ENCODE data around the gene TRMT10B.
A peak's percentile ranks its signal among the peaks of the same experiment; 100 is the strongest.

The TRMT10B gene

DNA sequence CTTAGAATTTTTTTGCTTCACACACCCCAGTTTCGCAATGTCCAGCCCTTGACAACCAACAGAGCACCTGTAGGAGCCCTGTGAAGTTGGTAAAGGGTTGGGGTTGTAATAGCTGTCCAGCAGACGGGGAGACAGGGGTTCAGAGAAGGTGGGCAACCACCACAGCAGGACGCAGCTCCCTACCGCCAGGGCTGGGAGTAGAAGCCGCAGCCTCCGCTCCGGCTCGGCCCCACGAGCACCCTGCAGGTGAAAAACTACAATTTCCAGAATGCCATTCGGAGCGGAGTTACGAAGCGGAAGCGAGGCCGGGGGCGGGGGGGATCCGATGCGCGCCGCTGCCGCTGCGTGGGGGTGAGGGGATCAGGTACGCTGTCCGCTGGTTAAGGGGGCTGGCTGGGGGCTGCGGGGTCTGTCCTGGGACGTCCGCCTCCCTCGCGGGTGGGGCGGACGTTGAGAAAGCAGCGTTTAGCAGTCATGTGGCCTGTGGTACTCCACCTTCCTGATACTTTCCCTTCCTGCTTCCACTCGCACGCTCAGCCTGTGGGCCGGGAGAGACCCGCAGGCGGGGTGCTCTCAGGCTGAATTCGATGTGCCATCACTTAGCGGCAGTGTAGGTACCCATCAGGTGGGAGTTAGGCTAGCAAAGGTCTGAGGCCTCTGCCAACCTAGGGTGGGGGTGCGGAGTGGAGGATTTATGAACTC is at the start of gene TRMT10B:
TSS of gene TRMT10B (plus strand) at position 317 of the 702 bp plus-strand sequence. CDS start 8,127 bp downstream, outside the sequence.
- Mint-ChIP-seq H3K4me3 (peak within 1 kb of the TSS; percentile 95), H3K36me3 (no peaks in the 10 kb centered on the region), H3K27me3 (no peaks in the 10 kb centered on the region), H3K27ac (peak within 1 kb of the TSS; percentile 85), H3K9me3 (no peaks in the 10 kb centered on the region), H3K4me1 (peaks cover 12% of the 10 kb centered on the region)
- peak; percentile 91 for ATAC-seq (ENCODE audit: low read depth)
- peak; percentile 46 to 60 for DNase-seq (ENCODE audit: low spot score in 2 of 2)

DNA sequence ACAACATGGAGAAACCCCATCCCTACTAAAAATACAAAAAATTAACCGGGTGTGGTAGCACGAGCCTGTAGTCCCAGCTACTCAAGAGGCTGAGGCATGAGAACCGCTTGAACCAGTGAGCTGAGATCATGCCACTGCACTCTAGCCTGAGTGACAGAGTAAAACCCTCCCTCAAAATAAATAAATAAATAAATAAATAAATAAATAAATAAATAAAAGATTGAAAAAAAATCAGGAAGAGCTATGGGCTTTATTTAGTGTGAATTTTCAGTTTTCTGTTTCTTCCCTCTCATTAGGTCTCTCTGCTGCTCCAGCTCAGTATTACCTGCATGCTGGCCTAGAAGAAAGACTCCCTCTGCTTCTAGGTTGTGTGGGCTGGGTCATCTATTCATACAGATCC is 47.8 kb upstream of the TRMT10B start:
- ATAC-seq (ENCODE audit: low read depth) (no peak), DNase-seq (ENCODE audit: low spot score in 2 of 2) (no peak)
- H3K27me3 Mint-ChIP-seq = peaks cover 14% of the 10 kb centered on the region
- no peaks in the 10 kb centered on the region for H3K9me3 Mint-ChIP-seq
- H3K27ac Mint-ChIP-seq = no peak overlapping the region
- no peak overlapping the region for H3K4me3 Mint-ChIP-seq
- no peaks in the 10 kb centered on the region for H3K4me1 Mint-ChIP-seq
- H3K36me3 Mint-ChIP-seq = no peaks in the 10 kb centered on the region

- H3K27ac Mint-ChIP-seq = no peak overlapping the region
- no peaks in the 10 kb centered on the region for H3K4me1 Mint-ChIP-seq
- no peaks in the 10 kb centered on the region for H3K9me3 Mint-ChIP-seq
- no peak overlapping the region for H3K4me3 Mint-ChIP-seq
- H3K27me3 Mint-ChIP-seq = peaks cover 13% of the 10 kb centered on the region
- no peak for DNase-seq (ENCODE audit: low spot score in 2 of 2)
- no peak for ATAC-seq (ENCODE audit: low read depth)
- no peaks in the 10 kb centered on the region for H3K36me3 Mint-ChIP-seq
Observed at GRCh38 chr9:37706290-37706689, 47.3 kb upstream of the TRMT10B start.

GRCh38 chr9:37707748-37708147 is 45.9 kb upstream of the TRMT10B start:
- Mint-ChIP-seq H3K27me3 (peaks cover 8% of the 10 kb centered on the region), H3K4me3 (no peak overlapping the region), H3K4me1 (no peaks in the 10 kb centered on the region), H3K27ac (no peak overlapping the region), H3K36me3 (no peaks in the 10 kb centered on the region), H3K9me3 (no peaks in the 10 kb centered on the region)
- DNase-seq (ENCODE audit: low spot score in 2 of 2) (no peak), ATAC-seq (ENCODE audit: low read depth) (no peak)

- Mint-ChIP-seq H3K27ac (no peak overlapping the region), H3K4me1 (no peaks in the 10 kb centered on the region), H3K36me3 (no peaks in the 10 kb centered on the region), H3K9me3 (no peaks in the 10 kb centered on the region), H3K4me3 (no peak overlapping the region), H3K27me3 (peaks cover 8% of the 10 kb centered on the region)
- DNase-seq (ENCODE audit: low spot score in 2 of 2) (no peak), ATAC-seq (ENCODE audit: low read depth) (no peak)
Observed at GRCh38 chr9:37710046-37710445, 43.6 kb upstream of the TRMT10B start.

DNA sequence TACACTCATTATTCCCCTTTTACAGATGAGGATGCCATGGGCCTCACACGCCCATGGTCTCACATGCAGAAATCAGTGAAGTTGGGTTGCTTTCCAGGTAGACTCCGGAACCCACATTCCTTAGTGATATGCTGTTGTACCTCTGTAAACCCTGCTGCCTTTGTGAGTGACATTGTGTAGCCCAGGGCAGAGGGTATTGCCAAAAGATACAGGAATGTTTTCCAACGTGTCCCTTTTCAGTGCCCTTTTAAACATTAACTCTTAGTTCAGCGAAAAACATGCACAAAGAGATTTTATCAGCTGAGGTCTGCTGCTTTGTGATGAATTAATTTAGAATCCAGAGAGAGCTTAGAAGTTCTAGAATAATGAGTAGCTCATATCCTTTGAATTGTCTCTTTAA is 38.3 kb upstream of the TRMT10B start:
- H3K4me1 Mint-ChIP-seq = no peaks in the 10 kb centered on the region
- ATAC-seq (ENCODE audit: low read depth) = no peak
- DNase-seq (ENCODE audit: low spot score in 2 of 2) = no peak
- no peak overlapping the region for H3K4me3 Mint-ChIP-seq
- no peaks in the 10 kb centered on the region for H3K9me3 Mint-ChIP-seq
- H3K27me3 Mint-ChIP-seq = no peaks in the 10 kb centered on the region
- H3K27ac Mint-ChIP-seq = no peak overlapping the region
- H3K36me3 Mint-ChIP-seq = no peaks in the 10 kb centered on the region

DNA sequence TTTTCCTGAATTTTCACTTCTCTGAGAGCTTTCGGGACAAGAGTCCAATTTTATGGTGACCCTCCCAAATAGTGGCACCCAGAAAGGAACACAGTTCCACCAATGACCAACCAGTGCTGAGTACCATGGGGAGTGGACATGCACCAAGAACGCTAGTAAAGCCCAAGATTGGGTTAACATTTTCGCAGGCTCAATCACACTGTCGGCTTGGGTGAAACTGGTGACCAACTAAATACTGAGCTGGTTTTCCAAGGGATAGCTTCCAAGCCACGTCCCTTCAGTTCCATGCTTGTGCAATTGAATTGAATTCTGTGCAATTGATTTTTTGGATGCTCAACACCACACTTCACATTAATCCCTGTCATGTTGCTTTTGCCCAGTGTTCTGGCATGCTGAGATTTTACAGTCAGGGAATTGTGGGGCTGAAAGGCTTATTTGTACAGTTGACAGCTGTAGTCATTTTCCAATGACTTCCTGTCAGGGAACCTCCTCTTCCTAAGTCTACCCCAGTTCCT is 37.6 kb upstream of the TRMT10B start:
- no peaks in the 10 kb centered on the region for H3K4me1 Mint-ChIP-seq
- no peak overlapping the region for H3K4me3 Mint-ChIP-seq
- no peaks in the 10 kb centered on the region for H3K36me3 Mint-ChIP-seq
- no peaks in the 10 kb centered on the region for H3K27me3 Mint-ChIP-seq
- no peak for ATAC-seq (ENCODE audit: low read depth)
- no peaks in the 10 kb centered on the region for H3K9me3 Mint-ChIP-seq
- DNase-seq (ENCODE audit: low spot score in 2 of 2) = no peak
- no peak overlapping the region for H3K27ac Mint-ChIP-seq

DNA sequence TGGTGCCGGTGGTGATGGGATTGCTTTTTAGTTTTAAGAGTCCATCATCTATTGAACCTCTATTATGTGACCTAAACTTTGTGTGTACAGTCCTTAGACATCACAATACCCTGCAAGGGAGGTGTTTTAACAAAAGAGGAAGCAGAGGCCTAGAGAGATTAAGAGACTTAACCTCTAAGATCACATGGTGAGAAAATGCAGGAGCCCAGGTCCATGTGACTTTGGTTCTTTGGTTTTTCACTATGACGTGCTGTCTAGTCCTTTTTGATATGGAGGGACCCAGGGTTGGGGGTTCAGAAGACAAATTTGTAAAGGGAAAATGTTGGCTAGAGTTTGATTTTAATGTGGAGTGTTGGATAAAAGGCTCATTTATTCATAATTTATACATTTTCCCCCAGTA is 34.1 kb upstream of the TRMT10B start:
- Mint-ChIP-seq H3K27ac (no peak overlapping the region), H3K4me1 (no peaks in the 10 kb centered on the region), H3K4me3 (no peak overlapping the region), H3K36me3 (no peaks in the 10 kb centered on the region), H3K9me3 (no peaks in the 10 kb centered on the region), H3K27me3 (no peaks in the 10 kb centered on the region)
- no peak for DNase-seq (ENCODE audit: low spot score in 2 of 2)
- peak; percentile 41 for ATAC-seq (ENCODE audit: low read depth)

DNA sequence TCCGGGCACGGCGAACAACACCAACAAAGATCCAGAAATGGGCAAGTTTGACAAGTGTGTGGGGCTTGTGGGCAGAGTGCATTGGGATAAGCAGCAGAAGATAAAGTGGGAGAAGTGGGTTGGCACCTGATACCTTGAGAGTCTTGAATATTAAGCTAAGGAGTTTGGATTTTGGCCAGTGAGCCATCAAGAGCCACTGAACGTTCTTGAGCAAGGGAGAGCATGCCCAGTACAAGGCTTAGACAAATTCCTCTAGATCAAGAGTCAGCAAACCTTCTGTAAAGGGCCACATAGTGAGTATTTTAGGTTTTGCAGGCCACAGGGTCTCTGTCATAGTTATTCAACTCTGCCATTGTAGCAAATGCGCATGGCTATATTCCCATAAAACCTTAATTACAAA is 26.6 kb upstream of the TRMT10B start:
- Mint-ChIP-seq H3K9me3 (no peaks in the 10 kb centered on the region), H3K4me1 (no peaks in the 10 kb centered on the region), H3K27me3 (peaks cover 11% of the 10 kb centered on the region), H3K4me3 (no peak overlapping the region), H3K27ac (no peak overlapping the region), H3K36me3 (no peaks in the 10 kb centered on the region)
- no peak for DNase-seq (ENCODE audit: low spot score in 2 of 2)
- no peak for ATAC-seq (ENCODE audit: low read depth)

- Mint-ChIP-seq H3K4me3 (no peak overlapping the region), H3K36me3 (no peaks in the 10 kb centered on the region), H3K27me3 (peaks cover 11% of the 10 kb centered on the region), H3K9me3 (no peaks in the 10 kb centered on the region), H3K27ac (no peak overlapping the region), H3K4me1 (no peaks in the 10 kb centered on the region)
- DNase-seq (ENCODE audit: low spot score in 2 of 2) (no peak), ATAC-seq (ENCODE audit: low read depth) (no peak)
Observed at GRCh38 chr9:37729499-37729898, 24.1 kb upstream of the TRMT10B start.

GRCh38 chr9:37730256-37730655 is 23.3 kb upstream of the TRMT10B start:
- no peak for ATAC-seq (ENCODE audit: low read depth)
- no peak for DNase-seq (ENCODE audit: low spot score in 2 of 2)
- peaks cover 13% of the 10 kb centered on the region for H3K27me3 Mint-ChIP-seq
- no peaks in the 10 kb centered on the region for H3K4me1 Mint-ChIP-seq
- no peaks in the 10 kb centered on the region for H3K9me3 Mint-ChIP-seq
- H3K27ac Mint-ChIP-seq = no peak overlapping the region
- no peaks in the 10 kb centered on the region for H3K36me3 Mint-ChIP-seq
- H3K4me3 Mint-ChIP-seq = no peak overlapping the region

DNA sequence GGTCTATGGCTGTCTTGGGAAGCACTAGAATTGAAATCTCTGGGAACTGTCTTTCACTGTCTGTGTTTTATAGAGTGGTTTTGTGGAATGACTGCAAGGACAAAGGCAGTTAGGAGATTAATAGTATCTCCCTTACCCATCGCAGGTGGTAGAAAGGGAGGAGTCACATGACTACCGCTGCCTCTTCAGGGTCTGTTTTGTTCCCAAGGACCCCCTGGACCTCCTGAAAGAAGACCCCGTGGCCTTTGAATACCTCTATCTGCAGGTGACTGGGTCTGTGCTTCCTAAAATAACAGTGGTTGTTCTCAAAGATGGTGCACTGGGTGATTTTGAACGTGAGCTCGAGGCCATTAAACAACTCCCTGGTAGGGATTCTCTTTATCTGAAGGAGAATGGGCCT is 22.8 kb upstream of the TRMT10B start:
- Mint-ChIP-seq H3K4me1 (no peaks in the 10 kb centered on the region), H3K27me3 (peaks cover 15% of the 10 kb centered on the region), H3K9me3 (no peaks in the 10 kb centered on the region), H3K27ac (no peak overlapping the region), H3K4me3 (no peak overlapping the region), H3K36me3 (no peaks in the 10 kb centered on the region)
- ATAC-seq (ENCODE audit: low read depth) (no peak), DNase-seq (ENCODE audit: low spot score in 2 of 2) (no peak)

DNA sequence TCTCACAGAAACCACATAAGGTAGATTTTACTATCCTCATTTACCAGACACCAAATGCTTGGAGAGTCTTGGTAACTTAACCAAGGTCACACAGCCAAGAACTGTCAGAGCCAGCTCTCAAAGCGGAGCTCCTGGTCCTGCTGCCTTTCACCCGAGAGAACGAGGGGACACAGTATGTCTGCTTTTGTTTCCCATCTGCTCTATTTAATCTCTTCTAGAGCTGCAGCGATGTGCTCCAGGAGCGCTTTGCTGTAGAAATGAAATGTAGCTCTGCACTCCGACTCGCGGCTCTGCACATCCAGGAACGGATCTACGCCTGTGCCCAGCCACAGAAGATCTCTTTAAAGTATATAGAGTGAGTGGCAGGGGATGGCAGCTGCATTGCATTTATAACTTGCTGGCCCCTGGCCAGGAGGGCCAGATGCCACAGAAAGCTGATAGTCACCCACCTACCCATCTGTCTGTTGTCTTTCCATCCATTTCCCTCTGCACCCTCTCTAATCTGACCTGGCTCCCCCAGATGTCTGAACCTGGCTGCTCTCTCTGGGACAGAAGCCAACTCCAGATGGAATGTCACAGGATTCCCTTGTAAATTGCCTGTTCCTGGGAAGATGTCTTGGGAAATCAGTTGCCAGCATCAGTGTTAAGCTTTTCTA is 21.4 kb upstream of the TRMT10B start:
- no peak overlapping the region for H3K4me3 Mint-ChIP-seq
- no peaks in the 10 kb centered on the region for H3K4me1 Mint-ChIP-seq
- ATAC-seq (ENCODE audit: low read depth) (no peak), DNase-seq (ENCODE audit: low spot score in 2 of 2) (no peak)
- no peaks in the 10 kb centered on the region for H3K9me3 Mint-ChIP-seq
- no peak overlapping the region for H3K27ac Mint-ChIP-seq
- H3K27me3 Mint-ChIP-seq = peaks cover 13% of the 10 kb centered on the region
- no peaks in the 10 kb centered on the region for H3K36me3 Mint-ChIP-seq

GRCh38 chr9:37732952-37733351 is 20.7 kb upstream of the TRMT10B start:
- no peak overlapping the region for H3K4me3 Mint-ChIP-seq
- H3K4me1 Mint-ChIP-seq = no peaks in the 10 kb centered on the region
- no peaks in the 10 kb centered on the region for H3K36me3 Mint-ChIP-seq
- no peak for DNase-seq (ENCODE audit: low spot score in 2 of 2)
- no peak overlapping the region for H3K27ac Mint-ChIP-seq
- no peaks in the 10 kb centered on the region for H3K9me3 Mint-ChIP-seq
- peaks cover 9% of the 10 kb centered on the region for H3K27me3 Mint-ChIP-seq
- no peak for ATAC-seq (ENCODE audit: low read depth)

GRCh38 chr9:37739222-37739621 is 14.4 kb upstream of the TRMT10B start:
- H3K9me3 Mint-ChIP-seq = no peaks in the 10 kb centered on the region
- no peaks in the 10 kb centered on the region for H3K4me1 Mint-ChIP-seq
- DNase-seq (ENCODE audit: low spot score in 2 of 2) (no peak), ATAC-seq (ENCODE audit: low read depth) (no peak)
- H3K27ac Mint-ChIP-seq = no peak overlapping the region
- peaks cover 7% of the 10 kb centered on the region for H3K27me3 Mint-ChIP-seq
- H3K36me3 Mint-ChIP-seq = no peaks in the 10 kb centered on the region
- no peak overlapping the region for H3K4me3 Mint-ChIP-seq
